Measurements from ENCODE around the gene CLIC4.

DNA sequence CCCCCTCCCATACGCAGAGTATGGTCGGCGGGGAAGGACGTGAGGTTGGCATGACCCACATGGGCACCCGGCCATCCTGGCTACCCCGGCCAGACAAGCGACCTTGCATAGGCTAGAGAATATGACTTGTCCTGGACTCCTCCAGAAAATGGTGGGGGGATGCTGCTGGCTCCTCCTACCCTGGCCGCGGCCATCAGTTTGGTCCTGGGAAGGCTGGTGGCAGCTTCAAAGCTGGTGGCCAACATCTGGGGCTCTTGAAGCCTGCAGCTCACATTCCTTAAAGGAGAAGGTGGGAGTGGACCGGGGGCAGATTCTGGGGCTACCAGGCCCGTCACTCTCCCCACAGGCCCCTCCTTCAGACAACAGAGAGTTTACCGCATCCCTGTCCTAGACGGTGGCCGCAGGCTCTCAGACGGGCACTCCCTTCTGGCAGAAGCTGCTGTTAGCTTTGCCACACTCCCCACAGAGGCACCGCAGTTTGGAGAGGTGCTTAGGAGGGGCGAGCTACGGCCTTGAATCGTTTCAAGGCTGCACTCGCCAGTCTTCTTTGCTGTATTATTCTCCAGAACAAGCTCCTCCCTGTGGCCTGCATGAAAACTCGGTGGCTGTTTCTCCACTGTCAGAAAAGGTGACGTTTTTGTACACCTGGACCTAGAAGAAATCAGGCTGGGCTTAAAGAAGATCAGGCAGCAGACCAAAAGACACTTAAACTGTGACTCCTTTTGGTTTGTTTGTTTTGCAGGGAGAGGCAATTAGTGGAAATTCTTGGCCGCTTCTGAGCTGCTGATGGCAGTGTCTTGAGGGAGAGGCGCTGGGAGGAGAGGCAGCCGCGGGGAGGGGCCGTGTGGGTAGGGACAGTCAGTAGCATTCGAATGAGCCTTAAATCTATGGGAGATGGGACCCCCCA, 116.8 kb downstream of the CLIC4 start:
- TF ChIP-seq POLR2A (IDR thresholded peaks at IDR 0.05; ENCODE audit: low read depth, low read length) (no peak), NFIC (IDR thresholded peaks at IDR 0.05; ENCODE audit: low read depth, low read length) (no peak), EZH2 (IDR thresholded peaks at IDR 0.05; ENCODE audit: borderline replicate concordance, control insufficient read depth, low read depth, low read length) (no peak), NR2C1 (IDR thresholded peaks at IDR 0.05) (no peak), NRF1 (conservative IDR thresholded peaks at IDR 0.05; ENCODE audit: low read depth, low read length) (no peak), GABPA (IDR thresholded peaks at IDR 0.05; ENCODE audit: low read depth) (no peak), SIN3A (IDR thresholded peaks at IDR 0.05; ENCODE audit: low read depth, low read length) (no peak), EP300 (IDR thresholded peaks at IDR 0.05; ENCODE audit: borderline replicate concordance in 1 of 2, control insufficient read depth in 1 of 2, low read depth in 2 of 2, low read length in 2 of 2) (no peak), RELB (IDR thresholded peaks at IDR 0.05; ENCODE audit: low read depth) (no peak)
- TF ChIP-seq, protein P1, sequence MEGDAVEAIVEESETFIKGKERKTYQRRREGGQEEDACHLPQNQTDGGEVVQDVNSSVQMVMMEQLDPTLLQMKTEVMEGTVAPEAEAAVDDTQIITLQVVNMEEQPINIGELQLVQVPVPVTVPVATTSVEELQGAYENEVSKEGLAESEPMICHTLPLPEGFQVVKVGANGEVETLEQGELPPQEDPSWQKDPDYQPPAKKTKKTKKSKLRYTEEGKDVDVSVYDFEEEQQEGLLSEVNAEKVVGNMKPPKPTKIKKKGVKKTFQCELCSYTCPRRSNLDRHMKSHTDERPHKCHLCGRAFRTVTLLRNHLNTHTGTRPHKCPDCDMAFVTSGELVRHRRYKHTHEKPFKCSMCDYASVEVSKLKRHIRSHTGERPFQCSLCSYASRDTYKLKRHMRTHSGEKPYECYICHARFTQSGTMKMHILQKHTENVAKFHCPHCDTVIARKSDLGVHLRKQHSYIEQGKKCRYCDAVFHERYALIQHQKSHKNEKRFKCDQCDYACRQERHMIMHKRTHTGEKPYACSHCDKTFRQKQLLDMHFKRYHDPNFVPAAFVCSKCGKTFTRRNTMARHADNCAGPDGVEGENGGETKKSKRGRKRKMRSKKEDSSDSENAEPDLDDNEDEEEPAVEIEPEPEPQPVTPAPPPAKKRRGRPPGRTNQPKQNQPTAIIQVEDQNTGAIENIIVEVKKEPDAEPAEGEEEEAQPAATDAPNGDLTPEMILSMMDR (IDR thresholded peaks at IDR 0.05 in 2 of 3, conservative IDR thresholded peaks at IDR 0.05 in 1 of 3; ENCODE audit: control insufficient read depth in 2 of 3, extremely low read depth in 1 of 3, insufficient read depth in 1 of 3, low read depth in 3 of 3, low read length in 3 of 3) = no peak
- TF ChIP-seq, protein P2, sequence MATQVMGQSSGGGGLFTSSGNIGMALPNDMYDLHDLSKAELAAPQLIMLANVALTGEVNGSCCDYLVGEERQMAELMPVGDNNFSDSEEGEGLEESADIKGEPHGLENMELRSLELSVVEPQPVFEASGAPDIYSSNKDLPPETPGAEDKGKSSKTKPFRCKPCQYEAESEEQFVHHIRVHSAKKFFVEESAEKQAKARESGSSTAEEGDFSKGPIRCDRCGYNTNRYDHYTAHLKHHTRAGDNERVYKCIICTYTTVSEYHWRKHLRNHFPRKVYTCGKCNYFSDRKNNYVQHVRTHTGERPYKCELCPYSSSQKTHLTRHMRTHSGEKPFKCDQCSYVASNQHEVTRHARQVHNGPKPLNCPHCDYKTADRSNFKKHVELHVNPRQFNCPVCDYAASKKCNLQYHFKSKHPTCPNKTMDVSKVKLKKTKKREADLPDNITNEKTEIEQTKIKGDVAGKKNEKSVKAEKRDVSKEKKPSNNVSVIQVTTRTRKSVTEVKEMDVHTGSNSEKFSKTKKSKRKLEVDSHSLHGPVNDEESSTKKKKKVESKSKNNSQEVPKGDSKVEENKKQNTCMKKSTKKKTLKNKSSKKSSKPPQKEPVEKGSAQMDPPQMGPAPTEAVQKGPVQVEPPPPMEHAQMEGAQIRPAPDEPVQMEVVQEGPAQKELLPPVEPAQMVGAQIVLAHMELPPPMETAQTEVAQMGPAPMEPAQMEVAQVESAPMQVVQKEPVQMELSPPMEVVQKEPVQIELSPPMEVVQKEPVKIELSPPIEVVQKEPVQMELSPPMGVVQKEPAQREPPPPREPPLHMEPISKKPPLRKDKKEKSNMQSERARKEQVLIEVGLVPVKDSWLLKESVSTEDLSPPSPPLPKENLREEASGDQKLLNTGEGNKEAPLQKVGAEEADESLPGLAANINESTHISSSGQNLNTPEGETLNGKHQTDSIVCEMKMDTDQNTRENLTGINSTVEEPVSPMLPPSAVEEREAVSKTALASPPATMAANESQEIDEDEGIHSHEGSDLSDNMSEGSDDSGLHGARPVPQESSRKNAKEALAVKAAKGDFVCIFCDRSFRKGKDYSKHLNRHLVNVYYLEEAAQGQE (IDR thresholded peaks at IDR 0.05; ENCODE audit: low read depth, low read length) = no peak
